Subcutaneous preadipocyte (primary cell): Measurements from ENCODE around the gene NBR1. TPM values are rescaled to one million over a fixed set of nuclear protein-coding genes. Genes with fewer than 3 reads are reported as not detected.

Experiments
- small RNA-seq: library from RNA; depleted of rRNA; stranded (forward); fragments of <200 nt; gene quantifications from one replicate; pipeline ENCODE3, GENCODE V24; 2012
- total RNA-seq: library from RNA; depleted of rRNA; stranded (reverse); fragments of >200 nt; gene quantifications from 2 replicates; pipeline ENCODE4 v1.2.3, GENCODE V29; 2012

The NBR1 gene
- total RNA-seq, result 64.3 and 79.2 TPM in 2 replicates

GRCh38 chr17:43170766-43171585 lies at the start of gene NBR1:
TSS of gene NBR1 (plus strand) at chr17:43171214. CDS start at chr17:43175800, 4,586 bp downstream.

GRCh38 chr17:43125133-43125966 lies 45.7 kb upstream of the NBR1 start, which contains the start of gene BRCA1:
TSS of gene BRCA1 (minus strand) at chr17:43125364. CDS start at chr17:43124096, 1,268 bp downstream.

GRCh38 chr17:43211480-43212402 lies 40.7 kb downstream of the NBR1 start, which contains the start of gene TMEM106A:
TSS of gene TMEM106A (plus strand) at chr17:43211875. CDS start at chr17:43213042, 1,167 bp downstream.

GRCh38 chr17:43228020-43228782 lies 57.2 kb downstream of the NBR1 start, which contains the start of gene CCDC200:
TSS of gene CCDC200 (minus strand) at chr17:43228623. CDS start at chr17:43228554, 69 bp downstream.

GRCh38 chr17:43233877-43234276 lies 62.9 kb downstream of the NBR1 start, which contains the start of gene RNU2-1:
TSS of gene RNU2-1 (minus strand) at chr17:43233977.

Small RNA genes within 50 kb of the gene (small RNA-seq; reads per million reads assigned to genes)
- gene AC060780.2 (0.25 reads per million), gene AC060780.3 (not detected), gene AC135721.1 (not detected), gene RF00004 (not detected), gene RNU2-1 (not detected)

Other genes starting within 250 kb of the NBR1 start
- 14.3 and 15.2 TPM in 2 replicates for gene AARSD1, start 206.8 kb upstream of the NBR1 start, total RNA-seq
- gene PTGES3L, start 191.1 kb upstream of the NBR1 start, total RNA-seq, result not detected in 2 replicates
- 4.8 and 7.2 TPM in 2 replicates for gene RUNDC1, start 190.6 kb upstream of the NBR1 start, total RNA-seq
- gene RPL27, start 172.8 kb upstream of the NBR1 start, total RNA-seq, result 1,167 and 2,306 TPM in 2 replicates
- 17.2 and 33.1 TPM in 2 replicates for gene IFI35, start 164.4 kb upstream of the NBR1 start, total RNA-seq
- gene VAT1, start 148.8 kb upstream of the NBR1 start, total RNA-seq, result 304 and 349 TPM in 2 replicates
- gene RND2, start 146.0 kb upstream of the NBR1 start, total RNA-seq, result under 0.01 and 0.39 TPM in 2 replicates
- 18.4 and 36.2 TPM in 2 replicates for gene BRCA1, start 45.9 kb upstream of the NBR1 start, total RNA-seq
- 4.0 and 4.5 TPM in 2 replicates for gene TMEM106A, start 40.7 kb downstream of the NBR1 start, total RNA-seq
- 0.37 TPM in 1 of 2 replicates, not detected in the other for gene CCDC200, start 57.4 kb downstream of the NBR1 start, total RNA-seq
- gene RNU2-1, start 62.8 kb downstream of the NBR1 start, total RNA-seq, result not detected in 2 replicates
- 17.0 and 30.5 TPM in 2 replicates for gene ARL4D, start 227.8 kb downstream of the NBR1 start, total RNA-seq